ENCODE results near the gene DENND1A. TPM values are rescaled to one million over a fixed set of nuclear protein-coding genes. Genes with fewer than 3 reads are reported as not detected.
"Not testable (repeated sequence)": the region's sequence is repeated elsewhere in the genome, so short reads cannot be mapped to it uniquely, and the experiment has no call there.

DENND1A gene
- total RNA-seq, 1 experiment from 2014 or later, result 20.6 TPM

DNA sequence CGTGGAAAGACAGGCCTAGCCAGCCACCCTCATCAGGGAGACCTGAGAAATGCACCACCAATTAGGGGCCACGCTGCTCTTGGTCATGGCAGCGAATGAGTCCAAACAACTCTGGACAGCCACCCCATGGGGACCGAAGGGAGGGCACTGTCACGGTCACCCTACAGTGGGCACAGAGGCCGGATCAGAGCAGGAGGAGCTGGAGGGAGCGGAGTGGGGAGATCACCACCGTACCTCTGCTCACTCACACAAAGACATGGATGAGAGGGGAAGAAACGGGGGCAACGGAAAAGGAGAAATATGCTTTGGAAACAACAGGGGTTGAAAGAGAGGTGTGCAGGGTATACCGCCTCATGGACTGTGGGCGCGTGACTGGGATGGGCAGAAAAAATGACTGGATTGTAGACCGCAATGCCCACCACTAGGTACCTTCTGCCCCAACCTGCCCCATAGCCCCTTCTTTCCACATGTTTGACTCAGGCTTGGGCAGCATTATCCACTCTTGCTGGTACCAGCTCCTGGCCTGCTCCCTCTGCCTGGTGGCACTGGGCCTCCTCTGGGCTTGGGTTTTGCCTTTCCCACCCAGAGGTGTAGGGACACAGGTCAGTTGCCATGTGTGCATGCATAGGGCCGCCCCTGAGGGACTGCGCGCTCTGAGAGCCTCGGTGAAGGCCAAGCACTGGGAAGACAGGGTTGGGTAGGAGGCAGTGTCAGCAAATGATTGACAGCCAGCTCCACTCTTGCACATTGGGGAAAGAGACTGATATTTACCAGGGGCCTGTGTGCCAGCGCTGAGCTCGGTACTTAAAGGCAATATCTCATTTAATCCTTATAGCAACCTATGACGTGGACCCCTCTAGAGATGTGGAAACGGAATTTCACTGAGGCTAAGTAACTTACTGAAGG lies 497.3 kb downstream of the DENND1A start:
- DNase-seq (ENCODE audit: low read depth), result no peak

DNA sequence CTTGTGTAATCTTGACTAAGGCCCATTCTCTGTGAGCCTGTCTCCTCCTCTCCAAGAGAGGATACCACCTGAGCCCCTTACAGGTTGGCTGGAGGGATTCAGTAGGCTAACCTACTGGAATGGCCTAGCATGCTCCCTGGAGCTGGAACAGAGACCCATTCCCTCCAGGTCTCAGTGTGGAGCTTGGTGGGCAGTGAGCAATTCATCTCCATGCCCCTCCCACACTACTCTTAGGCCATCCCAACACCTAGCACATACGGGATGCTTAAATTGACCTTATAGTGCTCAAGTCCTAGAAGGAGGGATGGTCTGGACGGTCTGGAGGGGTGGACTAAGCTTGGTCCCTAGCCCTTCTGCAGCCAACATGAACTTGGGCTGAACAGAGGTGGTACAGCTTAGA lies 498.3 kb downstream of the DENND1A start:
- no peak for DNase-seq (ENCODE audit: low read depth)

DNA sequence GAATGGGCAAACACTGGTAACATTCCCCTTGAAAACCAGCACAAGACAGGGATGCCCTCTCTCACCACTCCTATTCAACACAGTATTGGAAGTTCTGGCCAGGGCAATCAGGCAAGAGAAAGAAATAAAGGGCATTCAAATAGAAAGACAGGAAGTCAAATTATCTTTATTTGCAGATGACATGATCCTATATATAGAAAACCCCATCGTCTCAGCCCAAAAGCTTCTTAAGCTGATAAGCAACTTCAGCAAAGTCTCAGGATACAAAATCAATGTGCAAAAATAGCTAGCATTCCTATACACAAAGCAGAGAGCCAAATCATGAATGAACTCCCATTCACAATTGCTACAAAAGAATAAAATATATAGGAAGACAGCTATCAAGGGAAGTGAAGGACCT lies 501.5 kb downstream of the DENND1A start:
- not testable (repeated sequence) for DNase-seq (ENCODE audit: low read depth)

DNA sequence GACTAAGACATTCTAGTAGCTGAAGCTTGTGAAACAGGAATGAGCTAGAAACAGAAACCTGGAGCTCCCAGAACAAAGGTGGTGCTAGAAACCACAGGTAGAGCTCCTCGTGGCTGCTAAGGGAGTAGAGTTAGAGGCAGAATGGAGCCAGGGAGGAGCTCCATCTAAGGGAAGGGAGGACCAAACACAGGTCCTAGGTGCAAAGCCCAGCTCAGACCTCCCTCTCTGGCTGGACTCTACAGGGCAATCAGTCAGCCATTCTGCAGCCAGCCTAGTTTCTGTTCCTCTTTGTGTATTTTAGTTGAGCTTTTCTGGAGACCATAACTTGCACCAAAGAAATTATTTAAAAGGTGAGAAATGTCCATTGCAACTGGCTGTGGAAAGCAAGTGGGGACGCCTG lies 503.5 kb downstream of the DENND1A start:
- no peak for DNase-seq (ENCODE audit: low read depth)

DNA sequence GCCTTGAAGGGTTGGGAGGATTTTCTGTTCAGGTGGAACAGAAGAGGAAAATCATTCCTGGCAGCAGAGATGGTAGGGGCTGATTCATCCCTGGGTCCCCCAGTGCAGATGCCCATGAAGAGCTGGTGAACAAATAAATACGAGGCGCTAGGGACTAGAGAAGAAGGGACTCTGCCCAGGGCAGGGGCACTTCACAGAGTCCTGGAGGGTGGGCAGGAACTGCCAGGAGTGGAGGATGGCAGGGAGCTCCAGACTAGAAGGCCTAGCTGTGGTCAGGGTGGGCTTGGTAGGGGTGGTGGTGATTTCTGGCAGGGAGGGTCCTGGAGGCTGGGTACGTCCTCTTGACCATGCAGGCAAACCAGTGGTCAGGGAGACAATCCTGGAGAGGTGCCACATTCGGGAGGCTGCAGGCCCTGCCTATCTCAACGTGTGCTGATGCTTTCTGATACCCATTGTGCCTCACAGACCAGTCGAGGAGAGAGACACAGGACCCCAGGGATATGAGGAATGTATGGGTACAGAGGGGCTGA lies 504.0 kb downstream of the DENND1A start:
- no peak for DNase-seq (ENCODE audit: low read depth)

DNA sequence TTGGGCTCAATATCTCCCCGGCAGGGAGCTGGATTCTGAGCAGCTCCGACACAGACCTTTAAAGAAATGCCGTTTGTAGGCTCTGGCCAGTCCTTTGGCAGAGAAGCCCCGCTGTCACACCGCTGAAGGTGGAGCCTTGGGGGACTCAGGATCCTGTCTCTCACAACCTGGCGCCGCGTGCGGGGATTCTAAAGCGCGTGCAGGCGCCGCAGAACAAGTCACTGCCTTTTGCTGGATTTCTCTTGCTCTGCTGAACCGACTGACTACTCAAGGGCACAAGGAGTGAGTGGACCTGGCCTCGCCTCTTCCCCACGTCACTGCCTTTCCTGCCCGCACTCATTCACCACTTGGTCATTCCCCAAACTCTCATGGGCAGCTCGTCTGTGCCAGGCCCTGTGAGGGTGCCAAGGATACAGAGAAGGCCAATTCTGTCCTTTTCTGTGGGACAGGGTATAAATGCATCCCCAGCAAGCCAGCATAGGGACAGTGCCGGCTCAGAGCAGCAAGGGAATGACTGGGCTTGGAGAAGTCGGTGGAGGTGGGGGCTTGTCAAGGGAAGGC lies 504.6 kb downstream of the DENND1A start:
- no peak for DNase-seq (ENCODE audit: low read depth)

DNA sequence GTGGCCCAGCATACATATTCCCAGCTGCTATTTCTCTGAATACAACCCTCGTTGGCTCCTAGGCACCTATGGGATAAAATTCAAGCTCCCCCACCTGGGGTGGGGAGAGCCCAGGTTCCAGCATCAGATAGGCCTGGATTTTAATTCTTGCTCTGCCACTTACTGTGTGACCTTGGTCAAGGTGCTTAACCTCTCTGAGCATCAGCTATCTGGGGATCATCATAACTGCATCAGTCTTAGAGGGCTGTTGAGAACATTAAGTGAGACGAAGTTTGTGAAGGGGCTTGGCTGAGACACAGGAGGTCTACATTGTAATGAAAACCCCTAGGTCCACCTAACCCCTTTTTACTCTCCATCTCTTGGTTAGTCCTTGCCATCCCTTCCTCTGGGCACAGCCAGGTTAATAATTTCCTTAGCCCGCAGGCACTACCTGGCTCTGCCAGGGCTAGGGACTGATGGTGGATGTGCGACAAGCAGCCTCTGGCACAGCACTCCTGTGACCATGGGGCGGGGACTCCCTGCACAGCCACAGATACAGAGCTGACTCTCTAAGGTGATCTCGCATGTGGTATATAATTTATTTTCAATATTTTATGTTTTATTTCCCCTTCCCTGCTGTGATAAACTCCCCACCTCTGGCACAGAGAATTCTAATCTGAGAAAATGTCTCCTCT lies 505.2 kb downstream of the DENND1A start:
- DNase-seq (ENCODE audit: low read depth), result no peak

DNA sequence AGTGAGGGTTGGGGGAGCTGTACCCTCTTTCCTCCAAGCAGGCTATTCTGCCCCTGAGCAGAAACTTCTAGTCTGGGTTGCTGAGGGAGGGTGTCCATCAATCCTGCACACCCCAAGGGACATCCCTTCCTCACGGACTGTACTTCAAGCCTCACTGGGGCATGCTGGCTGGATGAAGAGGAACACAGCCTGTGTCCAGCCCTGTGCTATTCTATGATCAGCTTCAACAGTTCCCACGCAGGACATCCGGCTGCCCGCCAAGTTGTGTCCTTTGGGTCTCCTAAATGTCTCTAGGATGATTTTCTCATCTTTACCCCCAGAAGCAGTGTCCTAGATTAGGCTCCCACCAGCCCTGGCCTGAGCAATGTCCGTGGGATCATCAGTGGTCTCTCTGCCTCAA lies 505.8 kb downstream of the DENND1A start:
- no peak for DNase-seq (ENCODE audit: low read depth)

DNA sequence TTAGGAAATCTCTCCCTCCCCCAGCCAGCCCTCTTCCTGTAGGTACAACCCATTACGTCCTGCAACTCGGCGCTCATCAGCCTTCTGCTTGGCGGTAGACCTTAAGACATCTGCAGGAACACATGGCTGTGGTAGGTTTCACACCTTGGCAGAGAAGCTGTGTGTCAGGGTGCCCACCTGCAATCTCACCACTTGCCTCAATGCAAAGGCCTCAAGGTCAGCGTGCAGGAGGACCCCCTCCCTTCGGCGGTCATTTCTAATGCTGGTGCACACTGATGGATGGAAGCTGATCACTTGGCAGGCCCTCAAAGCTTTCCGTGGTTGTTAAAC lies 506.6 kb downstream of the DENND1A start:
- DNase-seq (ENCODE audit: low read depth), result no peak

DNA sequence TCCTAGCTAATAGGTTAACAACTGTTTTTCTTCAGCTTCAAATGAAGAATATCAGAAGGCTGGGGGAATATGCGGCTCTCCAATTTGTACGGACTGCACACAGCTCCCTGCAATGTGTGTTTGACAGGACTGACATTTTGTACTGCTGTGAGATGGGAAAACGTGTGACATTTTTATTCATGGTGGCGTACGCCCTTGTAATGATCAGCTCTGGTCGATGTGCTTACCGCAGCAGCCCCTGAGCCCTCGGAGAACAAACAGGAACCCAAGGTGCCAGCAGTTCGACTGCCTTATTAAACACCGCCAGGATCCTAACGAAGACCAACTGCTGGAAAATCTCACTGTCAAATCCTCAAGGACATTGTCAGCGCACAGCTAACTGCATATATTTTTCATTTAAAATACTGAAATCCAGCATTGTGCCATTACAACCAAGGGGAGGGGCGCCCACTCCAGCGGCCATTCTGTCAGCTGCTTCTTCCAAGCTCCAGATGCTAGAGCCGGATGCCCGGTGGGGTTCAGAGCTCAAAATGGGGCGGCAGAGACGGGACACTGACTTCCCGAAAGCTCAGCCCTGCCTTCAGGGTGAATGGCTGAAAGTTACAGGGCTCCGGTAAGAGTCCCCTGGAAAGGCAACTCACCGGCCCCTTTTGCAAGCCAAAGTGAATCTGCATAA lies 507.2 kb downstream of the DENND1A start:
- no peak for DNase-seq (ENCODE audit: low read depth)

DNA sequence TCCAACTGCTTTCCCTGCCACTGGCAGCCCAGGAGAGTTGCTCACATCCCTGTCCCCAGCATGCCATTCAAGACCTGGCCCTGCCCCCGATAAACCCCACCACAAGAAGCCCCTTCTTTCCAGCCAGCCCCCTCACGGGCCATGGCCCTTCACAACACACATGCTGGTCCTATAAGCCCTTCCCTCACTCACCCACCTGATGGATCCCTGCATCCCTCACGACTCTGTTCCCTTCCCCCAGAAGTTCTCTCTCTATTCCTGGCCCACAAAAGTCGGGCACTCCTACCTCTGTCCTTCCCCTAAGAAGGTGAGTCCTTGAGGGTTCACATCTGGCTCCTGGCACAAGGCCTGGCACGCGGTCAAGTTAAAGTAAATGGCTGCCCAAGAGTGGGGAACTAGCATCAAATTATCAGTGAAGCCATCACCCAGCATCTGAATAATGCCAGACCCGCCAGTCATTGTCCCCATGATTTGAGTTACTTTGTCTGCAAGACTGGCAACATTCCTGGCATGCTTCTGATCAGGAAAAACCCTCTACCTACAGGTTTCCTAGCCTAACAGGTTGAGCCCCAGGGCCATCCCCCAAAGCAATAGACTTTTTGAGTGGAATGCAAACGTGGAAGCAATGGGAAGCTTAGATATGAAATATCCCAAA lies 508.0 kb downstream of the DENND1A start:
- no peak for DNase-seq (ENCODE audit: low read depth)

DNA sequence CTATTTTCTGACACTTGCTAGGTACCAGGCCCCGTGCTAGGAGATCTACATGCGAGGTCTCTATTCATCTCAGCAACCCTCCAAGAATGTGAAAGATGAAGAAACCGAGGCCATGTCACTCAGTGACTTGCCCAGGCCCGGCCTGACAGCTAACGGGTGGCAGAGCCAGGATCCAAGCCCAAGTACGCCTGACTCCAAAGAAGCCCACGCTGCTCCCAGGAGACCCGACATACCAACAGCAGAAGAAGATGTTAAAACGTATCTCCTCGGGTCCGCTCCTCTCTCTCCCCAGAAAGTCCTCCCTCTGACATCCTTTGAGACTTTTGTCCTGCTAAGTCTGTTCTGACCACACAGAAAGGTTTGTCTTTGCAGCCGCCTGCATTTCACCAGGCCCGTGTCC lies 508.7 kb downstream of the DENND1A start:
- no peak for DNase-seq (ENCODE audit: low read depth)

DNA sequence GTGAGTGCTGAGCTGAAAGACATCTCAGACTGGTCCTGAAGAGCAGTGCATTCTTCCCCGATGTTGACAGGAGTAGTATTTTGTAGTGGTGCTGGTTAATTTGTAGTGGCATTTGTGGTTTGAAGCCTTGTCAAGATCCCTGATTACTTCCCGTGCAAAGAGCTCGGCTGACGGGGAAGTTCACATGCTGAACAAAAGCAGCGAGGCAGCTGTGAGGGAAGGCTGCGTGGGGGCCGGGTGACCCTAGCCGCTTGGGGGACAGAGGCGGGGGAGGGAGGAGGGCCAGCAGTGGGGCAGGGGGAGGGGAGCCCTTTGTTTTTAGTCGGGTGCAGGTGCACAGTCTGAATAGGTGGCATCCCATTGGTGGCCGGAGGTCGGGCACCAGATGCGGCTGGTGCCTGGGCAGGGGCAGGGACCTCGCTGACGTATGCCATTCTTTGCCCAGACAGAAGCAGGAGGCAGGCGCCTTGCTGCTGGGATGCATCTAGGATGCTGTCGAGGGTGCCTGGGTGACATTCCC lies 509.3 kb downstream of the DENND1A start:
- DNase-seq (ENCODE audit: low read depth), result no peak

DNA sequence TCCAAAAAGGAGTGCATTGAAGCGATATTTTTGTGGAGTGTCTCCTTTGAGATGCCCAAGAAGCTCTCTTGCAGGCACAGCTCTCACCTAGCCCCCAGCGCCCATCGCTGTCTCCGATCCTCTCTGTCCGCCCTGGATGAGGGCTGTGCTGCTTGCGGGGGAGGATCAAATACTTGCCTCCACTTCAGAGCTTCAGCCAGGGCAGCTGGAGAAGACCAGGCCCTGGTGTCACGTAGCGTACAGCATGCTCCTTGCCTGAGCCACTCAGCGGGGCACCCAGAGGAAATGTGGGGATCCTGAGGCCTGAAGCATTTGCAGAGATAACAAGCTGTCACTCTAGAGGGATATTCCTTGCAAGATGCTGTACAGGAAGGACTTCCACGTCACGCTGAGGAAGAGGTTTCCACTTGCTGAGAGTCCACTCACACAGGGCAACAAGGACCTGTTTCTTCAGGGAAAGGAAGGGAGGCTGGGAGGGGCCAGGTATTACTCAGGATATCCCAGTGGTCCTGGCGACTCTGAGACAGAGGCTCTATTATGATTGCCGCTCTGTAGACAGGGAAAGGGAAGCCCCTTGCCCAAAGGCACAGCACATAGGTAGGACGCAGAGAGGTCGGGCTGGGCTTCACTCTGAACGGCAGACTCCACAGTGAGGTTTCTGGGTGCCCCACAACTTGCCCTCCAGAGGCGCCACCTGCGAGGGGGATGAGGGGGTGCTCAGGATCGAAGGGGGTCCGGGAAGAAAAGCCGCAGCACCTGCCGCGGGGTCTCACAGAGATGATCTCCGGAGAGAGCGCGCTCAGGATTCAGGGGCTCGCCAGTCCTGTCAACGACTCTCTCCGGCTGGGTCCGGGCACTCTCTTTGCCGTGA lies 510.0 kb downstream of the DENND1A start:
- DNase-seq (ENCODE audit: low read depth), result no peak

DNA sequence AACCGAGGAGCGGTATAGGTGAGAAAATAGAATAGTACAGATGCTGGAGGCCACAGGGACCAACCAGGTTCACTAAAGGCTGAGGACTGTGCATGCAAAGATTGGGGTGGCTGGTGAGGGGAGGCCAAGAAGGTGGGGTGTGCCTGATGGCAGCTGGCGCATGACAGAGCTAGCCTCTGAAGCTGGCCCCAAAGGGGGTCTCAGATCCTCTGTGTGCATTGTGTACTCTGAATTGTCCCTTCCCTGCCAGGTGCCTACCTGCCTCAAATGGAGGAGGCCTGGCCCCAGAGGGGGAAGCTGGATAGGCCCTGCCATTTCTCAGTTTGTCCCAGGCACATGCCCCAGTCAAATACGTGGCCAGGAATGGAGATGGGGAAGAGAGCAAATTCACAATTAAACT lies 510.8 kb downstream of the DENND1A start:
- DNase-seq (ENCODE audit: low read depth), result no peak

DNA sequence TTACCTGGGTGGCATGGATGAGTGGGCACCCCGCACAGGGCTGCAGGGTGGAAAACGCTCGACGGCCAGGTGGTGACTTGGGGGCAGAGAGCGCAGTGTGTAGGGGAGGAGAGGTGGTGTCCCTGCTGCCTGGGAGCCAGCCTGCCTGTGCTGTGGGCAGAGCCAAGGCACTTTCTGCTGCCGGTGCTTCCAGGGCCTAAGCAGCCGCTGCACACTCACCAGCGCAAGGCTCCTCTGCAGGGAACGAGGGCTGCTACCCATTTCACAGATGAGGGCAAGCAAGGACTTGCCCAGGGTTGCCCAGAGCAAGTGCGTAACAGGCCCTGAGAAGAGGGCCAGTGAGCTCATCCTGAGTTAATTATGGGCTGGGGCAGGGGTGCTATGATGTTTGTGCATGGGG lies 511.4 kb downstream of the DENND1A start:
- no peak for DNase-seq (ENCODE audit: low read depth)

DNA sequence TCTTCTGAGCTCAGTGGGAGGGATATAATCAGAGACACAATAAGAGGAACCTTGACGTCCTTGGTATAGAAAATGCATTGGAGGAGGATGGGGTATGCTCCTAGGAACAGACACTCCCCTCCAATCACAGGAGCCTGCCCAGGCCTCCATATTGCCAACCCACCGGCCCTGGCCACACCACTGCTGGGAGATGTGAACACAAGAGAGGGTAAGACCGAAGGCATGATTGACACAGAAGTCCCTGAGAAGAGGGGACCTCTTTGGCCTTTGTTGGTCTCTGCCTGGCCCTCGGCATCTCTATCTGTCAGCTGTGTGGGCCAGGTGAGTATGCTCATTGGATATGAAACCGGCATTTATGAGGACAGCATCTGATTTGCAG lies 511.9 kb downstream of the DENND1A start:
- DNase-seq (ENCODE audit: low read depth), result no peak

DNA sequence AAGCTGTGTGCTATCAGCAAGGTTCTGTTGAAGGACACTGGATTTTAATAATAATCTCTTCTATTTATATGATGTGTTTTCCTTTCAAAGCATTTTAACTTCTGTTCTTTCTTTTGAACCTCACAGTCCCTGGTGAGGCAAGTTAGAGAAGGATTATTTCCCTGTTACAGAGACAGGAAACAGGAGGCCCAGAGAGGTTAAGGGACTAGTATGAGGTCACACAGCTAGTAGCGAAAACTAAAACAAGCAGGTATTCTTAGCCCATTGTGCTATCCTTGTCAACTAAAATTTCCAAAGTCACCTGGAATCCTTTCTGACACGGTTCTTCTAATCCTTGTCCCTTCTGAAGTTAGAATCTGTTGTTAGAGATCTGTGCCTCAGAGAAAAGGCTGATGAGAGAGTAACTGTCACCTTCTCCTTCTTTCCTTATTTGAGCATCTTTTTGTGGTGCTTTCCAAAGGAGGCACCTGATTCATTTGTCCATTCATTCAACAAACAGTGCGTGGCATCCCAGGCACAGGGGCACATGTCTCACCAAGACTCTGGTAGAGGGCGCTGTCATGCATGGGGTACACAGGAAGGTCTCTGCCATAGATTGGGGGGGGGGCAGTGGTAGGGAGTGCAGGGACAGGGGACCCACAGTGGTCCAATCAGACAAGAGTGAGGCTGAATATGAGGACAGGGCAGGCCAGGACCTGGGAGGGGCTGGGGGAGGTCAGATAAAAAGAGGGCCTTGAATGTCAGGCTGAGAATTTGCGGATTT lies 512.5 kb downstream of the DENND1A start:
- DNase-seq (ENCODE audit: low read depth), result no peak

DNA sequence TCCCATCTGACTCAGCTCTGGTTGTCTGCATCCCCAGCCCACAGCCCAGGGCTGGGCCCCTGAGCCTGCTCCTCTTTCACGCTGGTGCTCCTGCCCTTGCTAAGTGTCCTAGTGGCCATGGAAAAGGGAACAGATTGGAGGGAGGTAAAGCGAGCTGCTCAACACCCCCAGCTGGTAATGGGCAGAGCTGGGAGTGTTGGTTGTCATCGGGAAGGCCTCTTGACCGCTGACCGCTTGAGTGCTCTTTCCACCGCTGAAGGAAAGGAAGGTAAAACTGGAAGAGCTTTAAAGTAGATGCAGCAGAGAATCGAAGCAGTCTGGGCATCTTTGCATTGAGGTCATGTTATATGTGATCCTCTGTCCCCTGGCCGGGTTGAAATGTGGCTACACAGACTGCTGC lies 513.8 kb downstream of the DENND1A start:
- no peak for DNase-seq (ENCODE audit: low read depth)
